Skeletal muscle tissue (tissue), 4 donors: ENCODE data around the gene ADAM17. TPM values are rescaled to one million over a fixed set of nuclear protein-coding genes. Genes with fewer than 3 reads are reported as not detected.

Experiments
- H3K27ac ChIP-seq: one replicate; pipeline ENCODE4 v1.7.0; 2013; ENCODE audit warnings: mild to moderate bottlenecking, low read depth, low read length, inconsistent platforms
- H3K27me3 ChIP-seq, 3 donors: one replicate each; pipeline ENCODE4 v1.7.0; 2013; ENCODE audit warnings: low read length in 3 of 3; ENCODE audit not compliant: control insufficient read depth in 3 of 3, insufficient read depth in 3 of 3
- H3K36me3 ChIP-seq, 3 donors: one replicate each; pipeline ENCODE4 v1.7.0; 2013; ENCODE audit warnings: low read length in 3 of 3; ENCODE audit not compliant: control insufficient read depth in 3 of 3, insufficient read depth in 3 of 3
- H3K4me1 ChIP-seq, 3 donors: one replicate each; pipeline ENCODE4 v1.7.0; 2013; ENCODE audit warnings: low read length in 3 of 3, mild to moderate bottlenecking in 3 of 3; ENCODE audit not compliant: control insufficient read depth in 3 of 3, insufficient read depth in 3 of 3
- H3K4me3 ChIP-seq, 3 donors: one replicate each; pipeline ENCODE4 v1.7.0; 2013; ENCODE audit warnings: low read length in 3 of 3
- H3K9ac ChIP-seq, 3 donors: one replicate each; pipeline ENCODE4 v1.7.0; 2013; ENCODE audit warnings: low read length in 3 of 3, mild to moderate bottlenecking in 3 of 3, moderate library complexity in 2 of 3, low read depth in 1 of 3
- H3K9me3 ChIP-seq, 3 donors: one replicate each; pipeline ENCODE4 v1.7.0; 2013; ENCODE audit warnings: low read length in 3 of 3; ENCODE audit not compliant: control insufficient read depth in 3 of 3
- total RNA-seq: library from RNA; depleted of rRNA; stranded (reverse); fragments of >200 nt; gene quantifications from one replicate; pipeline ENCODE4 v1.2.3, GENCODE V29; 2014
- donor health status: Osteomylitis.

ADAM17 gene
- total RNA-seq, 1 donor from 2014 or later, result 20.4 TPM

GRCh38 chr2:9497017-9497416, 58.6 kb downstream of the ADAM17 start:
- Histone ChIP-seq H3K4me3 (no peak overlapping the region), H3K9me3 (no peaks in the 10 kb centered on the region), H3K36me3 (peaks cover 42 to 54% (median 53%) of the 10 kb centered on the region in 3 donors), H3K27ac (no peak overlapping the region), H3K9ac (no peak overlapping the region), H3K27me3 (no peaks in the 10 kb centered on the region), H3K4me1 (no peaks in the 10 kb centered on the region)

GRCh38 chr2:9494081-9494480, 61.5 kb downstream of the ADAM17 start:
- H3K4me3 ChIP-seq, result no peak overlapping the region
- H3K9ac ChIP-seq, result no peak overlapping the region
- H3K27me3 ChIP-seq, result no peaks in the 10 kb centered on the region
- no peaks in the 10 kb centered on the region for H3K4me1 ChIP-seq
- no peaks in the 10 kb centered on the region for H3K9me3 ChIP-seq
- peaks cover 58 to 73% (median 71%) of the 10 kb centered on the region in 3 donors for H3K36me3 ChIP-seq
- H3K27ac ChIP-seq, result no peak overlapping the region

GRCh38 chr2:9493478-9493877, 62.2 kb downstream of the ADAM17 start:
- H3K4me3 ChIP-seq, result no peak overlapping the region
- H3K36me3 ChIP-seq, result peaks cover 58 to 76% (median 73%) of the 10 kb centered on the region in 3 donors
- H3K27me3 ChIP-seq, result no peaks in the 10 kb centered on the region
- H3K9me3 ChIP-seq, result no peaks in the 10 kb centered on the region
- H3K4me1 ChIP-seq, result no peaks in the 10 kb centered on the region
- no peak overlapping the region for H3K9ac ChIP-seq
- H3K27ac ChIP-seq, result no peak overlapping the region

GRCh38 chr2:9492927-9493326, 62.7 kb downstream of the ADAM17 start:
- Histone ChIP-seq H3K9me3 (no peaks in the 10 kb centered on the region), H3K27ac (no peak overlapping the region), H3K4me1 (no peaks in the 10 kb centered on the region), H3K9ac (no peak overlapping the region), H3K36me3 (peaks cover 61 to 78% (median 78%) of the 10 kb centered on the region in 3 donors), H3K4me3 (no peak overlapping the region), H3K27me3 (no peaks in the 10 kb centered on the region)

- no peak overlapping the region for H3K27ac ChIP-seq
- peaks cover 70 to 85% (median 84%) of the 10 kb centered on the region in 3 donors for H3K36me3 ChIP-seq
- no peaks in the 10 kb centered on the region for H3K9me3 ChIP-seq
- H3K4me3 ChIP-seq, result no peak overlapping the region
- no peaks in the 10 kb centered on the region for H3K27me3 ChIP-seq
- no peak overlapping the region for H3K9ac ChIP-seq
- H3K4me1 ChIP-seq, result no peaks in the 10 kb centered on the region
Measured at GRCh38 chr2:9490789-9491188, 64.8 kb downstream of the ADAM17 start.

GRCh38 chr2:9488583-9489547, 66.8 kb downstream of the ADAM17 start:
- Histone ChIP-seq H3K36me3 (peaks cover 75 to 90% (median 88%) of the 10 kb centered on the region in 3 donors), H3K4me3 (no peak overlapping the region), H3K27me3 (no peaks in the 10 kb centered on the region), H3K27ac (no peak overlapping the region), H3K4me1 (no peaks in the 10 kb centered on the region), H3K9me3 (no peaks in the 10 kb centered on the region), H3K9ac (peak overlapping the region in 1 of 3 donors; percentile 2)

- H3K9ac ChIP-seq, result no peak overlapping the region
- peaks cover 69 to 87% (median 84%) of the 10 kb centered on the region in 3 donors for H3K36me3 ChIP-seq
- no peak overlapping the region for H3K27ac ChIP-seq
- H3K9me3 ChIP-seq, result no peaks in the 10 kb centered on the region
- H3K4me3 ChIP-seq, result no peak overlapping the region
- H3K4me1 ChIP-seq, result no peaks in the 10 kb centered on the region
- no peaks in the 10 kb centered on the region for H3K27me3 ChIP-seq
Measured at GRCh38 chr2:9484533-9484932, 71.1 kb downstream of the ADAM17 start.

- Histone ChIP-seq H3K4me3 (no peak overlapping the region), H3K9ac (no peak overlapping the region), H3K9me3 (no peaks in the 10 kb centered on the region), H3K27ac (no peak overlapping the region), H3K27me3 (no peaks in the 10 kb centered on the region), H3K36me3 (peaks cover 68 to 83% (median 80%) of the 10 kb centered on the region in 3 donors), H3K4me1 (peaks cover 0 to 6% (median 5%) of the 10 kb centered on the region in 3 donors)
Measured at GRCh38 chr2:9483107-9483506, 72.5 kb downstream of the ADAM17 start.

GRCh38 chr2:9480157-9480556, 75.5 kb downstream of the ADAM17 start:
- Histone ChIP-seq H3K9ac (no peak overlapping the region), H3K4me1 (peaks cover 6 to 22% (median 18%) of the 10 kb centered on the region in 3 donors), H3K27me3 (no peaks in the 10 kb centered on the region), H3K27ac (no peak overlapping the region), H3K9me3 (no peaks in the 10 kb centered on the region), H3K4me3 (no peak overlapping the region), H3K36me3 (peaks cover 48 to 68% (median 59%) of the 10 kb centered on the region in 3 donors)

- Histone ChIP-seq H3K27ac (peak overlapping the region; percentile 26), H3K36me3 (peaks cover 32 to 52% (median 43%) of the 10 kb centered on the region in 3 donors)
Measured at GRCh38 chr2:9478526-9478925, 77.1 kb downstream of the ADAM17 start.

More at GRCh38 chr2:9478526-9478925, 77.1 kb downstream of the ADAM17 start:
- no peaks in the 10 kb centered on the region for H3K9me3 ChIP-seq
- H3K4me1 ChIP-seq, result peaks cover 9 to 29% (median 26%) of the 10 kb centered on the region in 3 donors
- H3K9ac ChIP-seq, result no peak overlapping the region
- H3K4me3 ChIP-seq, result no peak overlapping the region
- H3K27me3 ChIP-seq, result no peaks in the 10 kb centered on the region
